ENCODE data around the gene MARK1. TPM values are rescaled to one million over a fixed set of nuclear protein-coding genes. Genes with fewer than 3 reads are reported as not detected.

The MARK1 gene
- total RNA-seq, 1 donor from 2014 or later = 22.0 TPM

GRCh38 chr1:220702733-220703270, 174.9 kb downstream of the MARK1 start:
- DNase-seq (ENCODE audit: low spot score) = no peak
- intact Hi-C loops (cut with DNase I) = no loop called here

GRCh38 chr1:220703305-220703704, 175.4 kb downstream of the MARK1 start:
- intact Hi-C loops (cut with DNase I) = no loop called here
- DNase-seq (ENCODE audit: low spot score) = no peak

GRCh38 chr1:220705782-220706181, 177.8 kb downstream of the MARK1 start:
- no peak for DNase-seq (ENCODE audit: low spot score)
- intact Hi-C loops (cut with DNase I) = no loop called here

GRCh38 chr1:220706480-220706879, 178.5 kb downstream of the MARK1 start:
- no peak for DNase-seq (ENCODE audit: low spot score)
- intact Hi-C loops (cut with DNase I) = no loop called here

GRCh38 chr1:220707160-220707559, 179.2 kb downstream of the MARK1 start:
- DNase-seq (ENCODE audit: low spot score) = no peak
- intact Hi-C loops (cut with DNase I) = no loop called here

- DNase-seq (ENCODE audit: low spot score) = no peak
- intact Hi-C loops (cut with DNase I) = no loop called here
Observed at GRCh38 chr1:220708244-220708643, 180.3 kb downstream of the MARK1 start.

- DNase-seq (ENCODE audit: low spot score) = no peak
- intact Hi-C loops (cut with DNase I) = no loop called here
Observed at GRCh38 chr1:220708936-220709801, 181.2 kb downstream of the MARK1 start.

GRCh38 chr1:220710333-220710732, 182.4 kb downstream of the MARK1 start:
- no peak for DNase-seq (ENCODE audit: low spot score)
- intact Hi-C loops (cut with DNase I) = no loop called here

GRCh38 chr1:220711056-220711809, 183.3 kb downstream of the MARK1 start:
- DNase-seq (ENCODE audit: low spot score) = no peak
- intact Hi-C loops (cut with DNase I) = no loop called here

Other genes starting within 250 kb of the MARK1 start
- gene C1orf115, start 162.2 kb downstream of the MARK1 start, total RNA-seq = 5.5 TPM
- 22.1 TPM for gene MTARC2, start 220.2 kb downstream of the MARK1 start, total RNA-seq